GM19240 (cell line): ENCODE measurements around the gene IQCH.

ENCODE experiments used
- DNase-seq: peaks from one replicate; pipeline ENCODE4 v3.0.0; 2011; ENCODE audit warnings: low spot score; ENCODE audit not compliant: insufficient read length

The IQCH gene

GRCh38 chr15:67254238-67255175 is at the start of gene IQCH, which contains the start of gene AAGAB:
TSS of gene IQCH (plus strand) at chr15:67254786. CDS start at chr15:67254897, 111 bp downstream.
TSS of gene AAGAB (minus strand) at chr15:67254661. CDS start at chr15:67254631, 30 bp downstream.
- peak; percentile 89 for DNase-seq

DNA sequence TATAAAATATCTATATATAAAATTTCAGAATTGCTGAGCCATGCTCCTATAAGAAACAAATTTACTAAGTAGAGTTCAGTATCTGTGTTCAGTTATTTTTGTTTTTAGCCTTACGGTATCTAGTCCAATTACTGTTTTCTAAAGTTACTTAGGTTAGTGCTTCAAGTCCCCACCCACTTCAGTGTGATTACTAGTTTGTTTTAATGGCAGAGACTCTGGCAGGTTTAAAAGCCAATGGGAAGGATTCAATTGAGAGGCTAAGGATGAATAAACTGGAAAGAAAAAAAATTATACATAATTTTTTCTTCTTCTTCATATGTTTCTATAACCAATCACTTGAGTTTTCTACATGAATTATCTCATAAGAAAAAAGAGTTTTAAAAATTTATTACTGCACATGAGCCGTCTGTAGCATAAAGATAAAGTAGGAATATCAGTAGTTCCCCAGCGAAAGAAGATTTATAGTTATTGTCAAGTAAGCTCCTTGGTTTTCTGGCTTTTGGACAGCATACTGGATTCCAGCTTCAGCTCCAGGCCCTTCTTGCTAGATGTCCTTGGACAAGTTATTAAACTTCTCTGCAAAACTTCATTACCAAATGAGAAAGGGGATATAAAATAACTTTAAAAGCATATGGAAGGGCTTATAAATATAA is 46.9 kb upstream of the IQCH start:
- no peak for DNase-seq

DNA sequence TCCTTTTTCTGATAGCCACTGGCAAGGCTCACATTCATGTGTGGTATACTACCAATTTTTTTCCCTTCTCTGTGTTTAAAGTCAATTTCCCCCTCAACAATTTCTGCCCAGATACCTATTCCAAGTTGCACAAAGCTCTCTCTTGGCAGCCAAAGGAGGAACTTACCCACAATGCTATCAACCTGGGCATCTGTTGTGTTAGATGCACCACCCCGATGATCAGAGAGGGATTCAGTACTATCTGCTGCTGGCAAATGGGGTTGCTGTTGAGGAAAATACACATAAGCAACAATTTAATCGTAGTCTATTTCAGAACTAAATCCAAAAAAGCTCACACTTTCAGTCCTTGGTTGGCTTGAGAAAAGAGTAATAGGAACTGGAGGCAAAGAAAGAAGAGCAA is 46.2 kb upstream of the IQCH start:
- no peak for DNase-seq

DNA sequence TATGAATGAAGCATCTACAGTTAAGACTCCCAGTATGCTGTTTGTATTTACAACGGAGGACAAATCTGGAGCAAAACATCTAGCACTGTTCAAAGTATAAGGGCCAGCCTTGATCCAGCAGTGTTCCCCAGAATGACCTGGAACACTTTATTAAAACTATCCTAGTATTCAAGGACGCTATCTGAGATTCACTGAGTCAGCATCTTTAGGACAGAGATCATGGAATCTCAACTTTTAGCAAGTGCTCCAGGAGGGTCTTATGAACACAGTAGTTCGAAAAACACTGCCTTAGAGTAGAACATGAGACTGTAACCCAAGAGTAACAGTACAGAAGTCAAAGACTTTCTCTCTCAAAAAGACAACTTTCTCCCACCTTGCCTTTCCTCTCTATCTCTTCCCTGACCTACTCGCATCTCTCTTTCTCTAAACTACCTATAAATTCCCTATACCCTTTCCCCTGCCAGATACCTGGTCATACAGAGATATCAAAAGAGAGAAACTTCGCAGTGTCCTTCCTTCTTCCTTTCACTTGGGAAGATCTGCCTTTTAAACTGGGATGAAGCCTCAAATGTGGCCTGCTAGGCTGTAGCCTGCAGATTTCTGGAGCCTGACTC is 43.9 kb upstream of the IQCH start:
- no peak for DNase-seq

GRCh38 chr15:67212684-67213367 is 41.8 kb upstream of the IQCH start:
- DNase-seq, result no peak

GRCh38 chr15:67215102-67215501 is 39.5 kb upstream of the IQCH start:
- no peak for DNase-seq

DNA sequence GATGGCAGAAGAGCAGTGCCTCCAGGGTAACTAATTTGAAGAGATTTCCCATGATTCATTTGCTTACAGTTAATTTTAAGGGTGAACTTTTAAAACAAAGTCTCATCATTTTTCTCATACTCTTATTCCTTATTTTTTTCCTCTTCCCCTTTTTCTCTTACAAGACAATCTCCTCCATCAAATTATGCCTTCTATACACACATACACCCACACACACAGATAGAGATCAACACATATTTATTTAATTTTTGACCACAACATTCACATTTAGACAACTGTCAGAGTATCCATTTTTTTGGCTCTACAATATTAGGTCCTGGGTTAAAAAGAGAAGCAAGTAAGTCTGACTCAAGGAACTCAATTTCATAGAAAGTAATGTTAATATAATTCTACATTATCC is 37.7 kb upstream of the IQCH start:
- no peak for DNase-seq

DNA sequence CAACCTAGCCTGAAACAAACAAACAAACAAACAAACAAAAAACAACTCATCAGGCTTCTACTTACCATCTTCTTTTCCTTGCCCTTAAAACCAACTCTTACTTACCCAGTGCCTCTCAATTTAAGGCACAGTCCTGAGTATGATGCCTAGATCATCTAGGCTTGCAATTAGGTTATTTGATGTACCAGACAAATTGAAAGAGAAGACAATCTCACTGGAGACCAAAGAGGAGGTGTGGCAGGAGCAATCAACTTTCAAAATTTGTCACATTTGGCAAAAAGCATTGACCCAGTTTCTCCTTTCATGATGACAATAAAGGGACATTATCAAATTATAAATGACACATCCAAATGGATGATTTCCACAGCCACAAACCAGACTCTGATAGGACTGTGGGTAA is 36.2 kb upstream of the IQCH start:
- no peak for DNase-seq

GRCh38 chr15:67219288-67219687 is 35.3 kb upstream of the IQCH start:
- no peak for DNase-seq

- no peak for DNase-seq
Observed at GRCh38 chr15:67224889-67225288, 29.7 kb upstream of the IQCH start.

DNA sequence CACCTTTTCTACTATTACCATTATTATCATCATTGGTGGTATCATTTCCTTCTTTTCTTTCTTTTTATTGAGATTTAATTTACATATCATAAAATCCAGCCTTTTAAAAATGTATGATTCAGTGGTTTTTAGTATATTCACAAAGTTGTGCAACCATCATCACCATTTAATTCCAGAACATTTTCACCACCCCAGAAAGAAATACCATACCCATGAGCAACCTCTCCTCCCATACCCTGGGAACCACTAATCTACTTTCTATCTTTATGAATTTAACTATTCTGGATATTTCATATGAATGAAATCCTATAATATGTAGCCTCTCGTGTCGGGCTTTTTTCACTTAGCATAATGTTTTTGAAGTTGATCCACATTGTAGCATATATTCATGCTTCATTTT is 29.2 kb upstream of the IQCH start:
- DNase-seq, result no peak

DNA sequence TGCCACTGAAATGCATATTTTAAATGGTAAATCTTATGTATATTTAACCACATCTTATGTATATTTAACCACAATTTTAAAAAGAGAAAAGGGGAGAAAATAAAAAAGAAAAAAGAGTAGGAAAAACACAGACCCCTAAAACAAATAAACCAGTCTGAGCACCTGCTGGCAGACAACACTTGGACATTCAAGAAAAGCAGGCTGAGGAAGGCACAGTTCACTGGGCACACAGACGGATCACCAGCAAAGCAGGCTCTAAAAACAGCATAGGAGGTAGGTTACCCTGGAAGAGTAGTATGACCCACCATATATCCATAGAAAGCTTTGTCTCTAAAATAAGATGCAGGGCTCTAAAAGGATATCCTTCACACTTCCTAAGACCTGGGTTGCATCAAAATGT is 27.2 kb upstream of the IQCH start:
- DNase-seq, result no peak

DNA sequence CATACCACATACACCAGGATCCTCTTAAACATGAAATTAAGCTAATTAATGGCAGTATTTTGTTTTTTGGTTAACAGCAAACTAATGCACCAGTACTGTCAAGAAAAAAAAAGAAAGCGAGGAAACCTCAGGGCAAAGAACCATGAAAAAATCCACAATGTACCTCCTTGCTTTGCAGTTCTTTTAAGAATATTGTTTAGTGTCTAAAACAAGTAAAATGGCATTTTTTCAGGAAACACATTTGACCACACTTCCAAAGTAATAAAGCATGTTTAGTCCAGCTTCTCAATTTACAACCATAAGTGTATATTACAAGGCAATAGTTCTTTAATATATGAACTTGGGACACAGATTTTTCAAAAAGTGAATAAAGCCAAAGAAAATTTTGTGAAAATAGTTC is 26.7 kb upstream of the IQCH start:
- DNase-seq, result no peak

DNA sequence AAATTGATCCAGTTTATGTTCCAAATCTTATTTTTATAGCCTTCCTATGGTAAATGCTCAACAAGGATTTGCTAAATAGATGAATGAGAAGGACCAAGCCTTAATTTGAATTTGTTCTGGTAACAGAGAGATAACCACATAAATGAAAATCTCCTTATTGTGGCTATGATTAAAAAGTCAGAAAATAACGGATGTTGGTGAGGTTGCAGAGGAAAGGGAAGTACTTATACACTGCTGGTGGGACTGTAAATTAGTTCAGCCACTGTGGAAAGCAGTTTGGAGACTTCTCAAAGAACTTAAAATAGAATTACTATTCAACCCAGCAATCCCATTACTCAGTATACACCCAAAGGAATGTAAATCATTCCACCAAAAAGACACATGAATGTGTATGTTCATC is 26.3 kb upstream of the IQCH start:
- no peak for DNase-seq

- no peak for DNase-seq
Observed at GRCh38 chr15:67230504-67230903, 24.1 kb upstream of the IQCH start.

- no peak for DNase-seq
Observed at GRCh38 chr15:67232591-67232990, 22.0 kb upstream of the IQCH start.

GRCh38 chr15:67240235-67241131 is 14.1 kb upstream of the IQCH start:
- DNase-seq, result no peak

- peak; percentile 43 for DNase-seq
Observed at GRCh38 chr15:67241132-67241855, 13.3 kb upstream of the IQCH start.

- DNase-seq, result no peak
Observed at GRCh38 chr15:67242708-67243111, 11.9 kb upstream of the IQCH start.

DNA sequence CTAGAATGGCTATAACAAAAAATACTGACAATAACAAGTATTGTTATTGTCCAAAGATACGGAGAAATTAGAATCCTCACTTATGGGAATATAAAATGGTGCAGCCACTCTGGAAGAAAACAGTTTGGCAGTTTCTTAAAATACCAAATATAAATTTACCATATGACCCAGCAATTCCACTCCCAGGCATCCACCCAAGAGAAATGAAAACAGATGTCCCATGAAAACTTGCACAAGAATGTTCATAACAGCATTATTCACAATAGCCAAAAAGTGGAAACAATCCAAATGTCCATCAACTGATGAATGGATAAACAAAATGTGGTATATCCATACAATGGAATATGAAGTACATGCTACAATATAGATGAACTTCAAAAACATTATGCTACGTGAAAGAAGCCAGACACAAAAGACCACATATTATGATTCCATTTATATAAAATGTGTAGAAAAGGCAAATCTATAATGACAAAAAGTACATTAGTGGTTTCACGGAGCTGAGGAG is 9.6 kb upstream of the IQCH start:
- no peak for DNase-seq
